Measurements from ENCODE around the gene ADAP1.
A peak's percentile ranks its signal among the peaks of the same experiment; 100 is the strongest.

Gene ADAP1

DNA sequence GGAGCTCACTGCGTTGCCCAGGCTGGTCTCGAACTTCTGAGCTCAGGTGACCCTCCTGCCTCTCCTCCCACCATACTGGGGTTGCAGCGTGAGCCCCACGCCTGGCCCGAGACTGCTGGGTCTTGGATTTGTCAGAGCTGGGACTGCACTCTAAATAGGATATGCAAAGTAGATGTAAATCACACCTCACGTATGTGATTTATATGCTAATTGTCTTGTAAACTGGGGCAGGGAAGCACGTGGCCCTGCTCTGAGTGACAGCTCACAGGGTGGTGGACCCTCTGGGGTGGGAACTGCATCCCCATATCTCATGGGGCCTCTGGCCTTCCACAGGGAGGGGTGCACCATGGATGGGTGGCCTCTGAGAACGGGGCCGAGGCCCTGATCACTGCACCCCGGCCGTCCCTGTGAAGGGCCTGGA is 44.0 kb downstream of the ADAP1 start:
- no peak overlapping the region for H3K4me3 ChIP-seq (ENCODE audit: low read length)
- DNase-seq (ENCODE audit: low read depth): no peak
- TF ChIP-seq, protein P1, sequence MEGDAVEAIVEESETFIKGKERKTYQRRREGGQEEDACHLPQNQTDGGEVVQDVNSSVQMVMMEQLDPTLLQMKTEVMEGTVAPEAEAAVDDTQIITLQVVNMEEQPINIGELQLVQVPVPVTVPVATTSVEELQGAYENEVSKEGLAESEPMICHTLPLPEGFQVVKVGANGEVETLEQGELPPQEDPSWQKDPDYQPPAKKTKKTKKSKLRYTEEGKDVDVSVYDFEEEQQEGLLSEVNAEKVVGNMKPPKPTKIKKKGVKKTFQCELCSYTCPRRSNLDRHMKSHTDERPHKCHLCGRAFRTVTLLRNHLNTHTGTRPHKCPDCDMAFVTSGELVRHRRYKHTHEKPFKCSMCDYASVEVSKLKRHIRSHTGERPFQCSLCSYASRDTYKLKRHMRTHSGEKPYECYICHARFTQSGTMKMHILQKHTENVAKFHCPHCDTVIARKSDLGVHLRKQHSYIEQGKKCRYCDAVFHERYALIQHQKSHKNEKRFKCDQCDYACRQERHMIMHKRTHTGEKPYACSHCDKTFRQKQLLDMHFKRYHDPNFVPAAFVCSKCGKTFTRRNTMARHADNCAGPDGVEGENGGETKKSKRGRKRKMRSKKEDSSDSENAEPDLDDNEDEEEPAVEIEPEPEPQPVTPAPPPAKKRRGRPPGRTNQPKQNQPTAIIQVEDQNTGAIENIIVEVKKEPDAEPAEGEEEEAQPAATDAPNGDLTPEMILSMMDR (IDR thresholded peaks at IDR 0.05; ENCODE audit: insufficient read depth, low read depth, low read length, missing control alignments): no peak

DNA sequence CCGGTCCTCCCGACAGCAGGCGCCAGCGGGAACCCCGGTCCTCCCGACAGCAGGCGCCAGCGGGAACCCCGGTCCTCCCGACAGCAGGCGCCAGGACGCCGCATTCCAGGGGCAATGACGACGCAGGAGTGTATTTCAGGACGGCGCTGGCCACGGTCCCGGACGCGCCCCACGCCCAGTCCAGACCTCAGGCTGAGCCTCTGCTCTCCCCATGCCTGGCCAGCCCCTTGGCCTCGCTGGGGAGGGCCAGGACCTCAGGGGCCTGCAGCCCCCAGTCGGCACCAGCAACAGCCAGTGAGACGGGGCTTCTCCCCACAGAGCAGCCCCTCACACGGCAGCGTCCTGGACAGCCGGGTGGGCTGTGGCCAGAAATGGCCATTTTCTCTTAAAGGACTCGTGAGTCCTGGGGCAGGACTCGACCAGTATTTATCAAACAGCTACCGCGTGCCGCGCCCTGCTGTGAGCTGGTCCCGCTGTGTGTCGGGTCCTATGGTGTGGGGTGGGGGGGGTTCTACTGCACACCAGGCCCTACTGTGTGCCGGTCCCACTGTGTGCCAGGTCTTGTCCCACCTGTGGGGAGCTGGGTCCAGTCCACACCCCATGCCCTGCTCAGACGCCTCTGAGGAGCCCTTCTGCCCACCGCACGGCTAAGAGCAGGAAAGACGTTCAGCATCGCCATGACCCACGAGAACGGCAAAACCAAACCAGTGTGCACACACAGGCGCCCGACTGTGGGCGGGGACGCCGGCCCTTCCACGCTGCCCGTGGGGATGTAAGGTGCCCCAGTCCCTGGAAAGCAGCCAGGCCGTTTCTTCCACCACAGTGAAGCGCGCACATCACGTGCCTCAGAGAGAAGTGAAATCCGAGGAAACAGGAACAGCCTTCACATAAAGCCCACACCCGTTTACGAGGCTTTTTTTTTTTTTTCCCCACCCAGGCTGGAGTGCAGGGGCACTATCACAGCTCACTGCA is 44.8 kb downstream of the ADAP1 start:
- DNase-seq (ENCODE audit: low read depth): peak; percentile 27
- H3K4me3 ChIP-seq (ENCODE audit: low read length): no peak overlapping the region

DNA sequence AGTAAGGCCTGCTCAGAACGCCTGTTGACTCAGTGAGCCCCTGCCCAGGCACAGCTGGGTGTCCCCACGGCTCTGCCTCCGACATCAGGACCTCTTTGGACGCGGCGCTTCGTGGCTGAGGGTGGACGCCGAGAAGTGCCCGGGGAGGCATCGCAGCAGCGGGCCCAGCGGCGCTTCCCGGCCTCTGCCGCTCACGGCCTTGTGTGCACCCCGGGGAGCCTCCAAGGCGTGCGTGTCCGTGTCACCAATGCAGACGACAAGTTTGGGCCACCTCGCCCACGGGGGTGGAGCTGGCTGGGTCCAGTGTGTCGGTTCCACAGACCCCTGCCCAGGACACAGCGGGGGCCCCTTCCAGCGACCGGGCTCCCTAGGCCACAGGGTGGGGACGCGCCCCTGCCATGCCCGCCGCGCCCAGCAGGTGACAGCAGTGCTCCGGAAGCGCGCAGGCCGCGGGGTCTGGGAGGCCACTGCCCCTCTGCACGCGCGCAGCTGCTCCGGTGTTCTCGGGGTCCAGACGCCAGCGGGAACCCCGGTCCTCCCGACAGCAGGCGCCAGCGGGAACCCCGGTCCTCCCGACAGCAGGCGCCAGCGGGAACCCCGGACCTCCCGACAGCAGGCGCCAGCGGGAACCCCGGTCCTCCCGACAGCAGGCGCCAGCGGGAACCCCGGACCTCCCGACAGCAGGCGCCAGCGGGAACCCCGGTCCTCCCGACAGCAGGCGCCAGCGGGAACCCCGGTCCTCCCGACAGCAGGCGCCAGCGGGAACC is 45.7 kb downstream of the ADAP1 start:
- peak overlapping the region; percentile 21 for H3K4me3 ChIP-seq (ENCODE audit: low read length)
- TF ChIP-seq, protein P1 (IDR thresholded peaks at IDR 0.05; ENCODE audit: insufficient read depth, low read depth, low read length, missing control alignments): peak; percentile 61
- DNase-seq (ENCODE audit: low read depth): peak; percentile 47

More for the DNA sequence above, 44.8 kb downstream of the ADAP1 start:
- TF ChIP-seq, protein P1 (IDR thresholded peaks at IDR 0.05; ENCODE audit: insufficient read depth, low read depth, low read length, missing control alignments): no peak

DNA sequence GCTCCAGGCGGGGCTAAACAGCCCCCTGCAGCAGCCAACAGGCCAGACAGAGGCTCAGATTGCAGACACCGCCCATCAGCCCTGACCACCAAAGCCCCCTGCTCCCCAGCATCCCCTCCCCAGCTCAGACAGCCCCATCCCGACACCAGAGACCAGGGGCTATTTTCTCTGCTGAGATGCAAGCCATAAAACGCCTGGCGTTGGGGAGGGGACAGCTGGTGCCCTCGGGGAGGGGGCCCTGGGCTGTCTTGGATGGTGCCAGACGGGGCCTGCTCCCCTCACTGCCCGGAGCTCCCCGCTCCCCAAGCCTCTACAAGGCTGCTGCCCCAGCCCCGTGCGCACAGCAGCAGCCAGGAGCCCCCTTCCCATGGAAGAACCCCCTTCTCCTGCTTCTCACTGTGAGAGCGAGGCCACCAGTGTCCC is 46.3 kb downstream of the ADAP1 start:
- no peak for DNase-seq (ENCODE audit: low read depth)
- no peak overlapping the region for H3K4me3 ChIP-seq (ENCODE audit: low read length)
- TF ChIP-seq, protein P1 (IDR thresholded peaks at IDR 0.05; ENCODE audit: insufficient read depth, low read depth, low read length, missing control alignments): no peak

DNA sequence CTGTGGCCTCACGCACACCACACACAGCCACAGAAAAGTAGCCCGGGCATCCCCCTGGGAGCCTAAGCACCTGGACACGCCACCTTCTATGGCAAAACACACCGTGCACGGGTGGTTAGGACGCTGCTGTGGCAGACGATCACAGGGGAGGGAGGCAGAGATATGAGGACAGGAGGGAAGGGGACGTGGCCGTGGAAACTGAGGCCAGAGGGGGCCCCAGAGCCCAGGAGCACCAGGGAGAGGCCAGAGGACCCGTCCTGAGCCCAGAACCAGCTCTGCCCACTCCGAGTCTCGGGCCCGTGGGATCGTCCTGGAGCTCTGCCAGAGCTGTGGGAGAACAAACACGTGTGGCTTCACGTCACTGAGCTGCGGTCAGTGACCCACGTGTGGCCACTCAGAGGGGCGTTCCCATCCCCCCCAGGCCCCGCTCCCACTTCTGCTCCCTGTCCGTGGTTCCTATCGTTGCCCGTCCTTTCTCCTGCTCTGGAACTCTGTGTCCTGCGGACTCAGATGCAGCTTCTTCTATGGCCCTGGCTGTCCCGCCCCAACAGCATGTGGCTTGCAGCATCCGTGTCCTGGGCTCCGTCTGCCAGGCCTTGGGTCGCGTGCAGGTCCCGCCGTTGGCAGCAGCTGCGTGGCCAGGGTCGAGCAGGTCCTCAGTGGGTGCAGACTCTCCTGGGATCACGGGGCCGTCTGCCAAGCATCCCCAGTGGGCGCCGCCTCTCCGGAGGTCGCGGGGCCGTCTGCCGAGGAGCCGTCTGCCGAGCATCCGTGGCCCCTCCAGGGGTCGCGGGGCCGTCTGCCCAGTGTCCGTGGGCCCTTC is 47.1 kb downstream of the ADAP1 start:
- TF ChIP-seq, protein P1 (IDR thresholded peaks at IDR 0.05; ENCODE audit: insufficient read depth, low read depth, low read length, missing control alignments): no peak
- H3K4me3 ChIP-seq (ENCODE audit: low read length): no peak overlapping the region
- DNase-seq (ENCODE audit: low read depth): no peak

DNA sequence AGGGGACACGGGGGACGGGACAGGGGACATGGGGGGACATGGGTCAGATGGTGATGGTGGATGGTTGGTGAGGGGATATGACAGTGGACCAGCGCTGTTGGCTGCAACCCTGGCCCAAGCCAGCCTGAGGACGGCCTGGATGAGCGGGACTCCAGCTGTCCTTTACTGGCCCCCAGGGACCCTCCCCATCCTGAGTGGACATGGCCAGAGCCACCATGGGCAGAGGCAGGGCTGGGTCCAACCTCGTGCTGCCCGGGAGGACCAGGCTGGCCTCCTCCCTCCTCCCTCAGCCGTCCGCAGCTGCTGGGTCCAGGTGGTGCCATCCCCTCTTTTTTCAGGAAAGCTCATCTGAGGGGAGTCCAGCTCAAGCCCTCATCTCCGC is 47.7 kb downstream of the ADAP1 start:
- H3K4me3 ChIP-seq (ENCODE audit: low read length): no peak overlapping the region
- DNase-seq (ENCODE audit: low read depth): no peak
- TF ChIP-seq, protein P1 (IDR thresholded peaks at IDR 0.05; ENCODE audit: insufficient read depth, low read depth, low read length, missing control alignments): no peak

Measured in epithelial cell of esophagus (primary cell).